NOMO-1 treated with dmso at 0.1 percent for 144 hours (cell line): ENCODE data around the gene RPL39.
"Not testable (repeated sequence)": the region's sequence is repeated elsewhere in the genome, so short reads cannot be mapped to it uniquely, and the experiment has no call there.

Source experiments
- DNase-seq: peaks from one replicate; lab custom pipeline; 2025; ENCODE audit not compliant: unreplicated experiment; lab: John Stamatoyannopoulos, UW

The RPL39 gene

GRCh38 chrX:119763836-119764387, 27.5 kb downstream of the RPL39 start:
- DNase-seq: no peak

- no peak for DNase-seq
Observed at GRCh38 chrX:119763181-119763580, 28.2 kb downstream of the RPL39 start.

GRCh38 chrX:119762718-119763117, 28.7 kb downstream of the RPL39 start:
- DNase-seq: no peak

- no peak for DNase-seq
Observed at GRCh38 chrX:119760026-119760877, 31.2 kb downstream of the RPL39 start.

GRCh38 chrX:119759248-119759766, 32.1 kb downstream of the RPL39 start:
- DNase-seq: no peak

GRCh38 chrX:119758731-119759247, 32.6 kb downstream of the RPL39 start:
- no peak for DNase-seq

- peak; percentile 19 for DNase-seq
Observed at GRCh38 chrX:119757979-119758730, 33.3 kb downstream of the RPL39 start, which contains the start of gene SOWAHD. Gene SOWAHD (plus strand): TSS chrX:119758588. CDS start chrX:119758668, 80 bp downstream.

GRCh38 chrX:119757646-119757978, 33.8 kb downstream of the RPL39 start:
- DNase-seq: no peak

GRCh38 chrX:119756926-119757635, 34.3 kb downstream of the RPL39 start:
- DNase-seq: no peak

GRCh38 chrX:119755981-119756533, 35.4 kb downstream of the RPL39 start:
- DNase-seq: peak; percentile 68

- peak; percentile 34 for DNase-seq
Observed at GRCh38 chrX:119753639-119754257, 37.7 kb downstream of the RPL39 start.

GRCh38 chrX:119753001-119753400, 38.4 kb downstream of the RPL39 start:
- no peak for DNase-seq

- DNase-seq: not testable (repeated sequence)
Observed at GRCh38 chrX:119750751-119751150, 40.7 kb downstream of the RPL39 start.

- not testable (repeated sequence) for DNase-seq
Observed at GRCh38 chrX:119750131-119750530, 41.3 kb downstream of the RPL39 start.

GRCh38 chrX:119745283-119745848, 46.1 kb downstream of the RPL39 start:
- DNase-seq: no peak

GRCh38 chrX:119738742-119739141, 52.7 kb downstream of the RPL39 start:
- DNase-seq: no peak
